ENCODE results near the gene HHIPL1.
"Not testable (repeated sequence)": the region's sequence is repeated elsewhere in the genome, so short reads cannot be mapped to it uniquely, and the experiment has no call there.

HHIPL1 gene

GRCh38 chr14:99634443-99634842 is 10.5 kb upstream of the HHIPL1 start:
- H3K4me3 ChIP-seq (ENCODE audit: low read depth, low read length): no peak overlapping the region
- TF ChIP-seq CTCF (IDR thresholded peaks at IDR 0.05; ENCODE audit: borderline replicate concordance, insufficient read depth, low read depth, low read length): no peak

GRCh38 chr14:99635116-99635515 is 9.8 kb upstream of the HHIPL1 start:
- TF ChIP-seq CTCF (IDR thresholded peaks at IDR 0.05; ENCODE audit: borderline replicate concordance, insufficient read depth, low read depth, low read length): no peak
- H3K4me3 ChIP-seq (ENCODE audit: low read depth, low read length): no peak overlapping the region

GRCh38 chr14:99636487-99636886 is 8.4 kb upstream of the HHIPL1 start:
- TF ChIP-seq CTCF (IDR thresholded peaks at IDR 0.05; ENCODE audit: borderline replicate concordance, insufficient read depth, low read depth, low read length): no peak
- no peak overlapping the region for H3K4me3 ChIP-seq (ENCODE audit: low read depth, low read length)

- no peak for TF ChIP-seq CTCF (IDR thresholded peaks at IDR 0.05; ENCODE audit: borderline replicate concordance, insufficient read depth, low read depth, low read length)
- H3K4me3 ChIP-seq (ENCODE audit: low read depth, low read length): no peak overlapping the region
These were observed 7.3 kb upstream of the HHIPL1 start for GRCh38 chr14:99637624-99638023.

GRCh38 chr14:99642771-99643170 is 2.2 kb upstream of the HHIPL1 start:
- not testable (repeated sequence) for H3K4me3 ChIP-seq (ENCODE audit: low read depth, low read length)

GRCh38 chr14:99643343-99643742 is 1.6 kb upstream of the HHIPL1 start:
- H3K4me3 ChIP-seq (ENCODE audit: low read depth, low read length): no peak overlapping the region
- no peak for TF ChIP-seq CTCF (IDR thresholded peaks at IDR 0.05; ENCODE audit: borderline replicate concordance, insufficient read depth, low read depth, low read length)

GRCh38 chr14:99644035-99644587 is 818 bp upstream of the HHIPL1 start:
- TF ChIP-seq CTCF (IDR thresholded peaks at IDR 0.05; ENCODE audit: borderline replicate concordance, insufficient read depth, low read depth, low read length): no peak

More at GRCh38 chr14:99644035-99644587, 818 bp upstream of the HHIPL1 start:
- H3K4me3 ChIP-seq (ENCODE audit: low read depth, low read length): no peak overlapping the region

Measured in GM12875 (cell line).